Epidermal melanocyte (primary cell): ENCODE results near the gene ADGRE3.

Experiments
- DNase-seq: peaks from one replicate; pipeline ENCODE4 v3.0.0; 2011; ENCODE audit warnings: low spot score; ENCODE audit not compliant: insufficient read length

Gene ADGRE3, protein sequence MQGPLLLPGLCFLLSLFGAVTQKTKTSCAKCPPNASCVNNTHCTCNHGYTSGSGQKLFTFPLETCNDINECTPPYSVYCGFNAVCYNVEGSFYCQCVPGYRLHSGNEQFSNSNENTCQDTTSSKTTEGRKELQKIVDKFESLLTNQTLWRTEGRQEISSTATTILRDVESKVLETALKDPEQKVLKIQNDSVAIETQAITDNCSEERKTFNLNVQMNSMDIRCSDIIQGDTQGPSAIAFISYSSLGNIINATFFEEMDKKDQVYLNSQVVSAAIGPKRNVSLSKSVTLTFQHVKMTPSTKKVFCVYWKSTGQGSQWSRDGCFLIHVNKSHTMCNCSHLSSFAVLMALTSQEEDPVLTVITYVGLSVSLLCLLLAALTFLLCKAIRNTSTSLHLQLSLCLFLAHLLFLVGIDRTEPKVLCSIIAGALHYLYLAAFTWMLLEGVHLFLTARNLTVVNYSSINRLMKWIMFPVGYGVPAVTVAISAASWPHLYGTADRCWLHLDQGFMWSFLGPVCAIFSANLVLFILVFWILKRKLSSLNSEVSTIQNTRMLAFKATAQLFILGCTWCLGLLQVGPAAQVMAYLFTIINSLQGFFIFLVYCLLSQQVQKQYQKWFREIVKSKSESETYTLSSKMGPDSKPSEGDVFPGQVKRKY

DNA sequence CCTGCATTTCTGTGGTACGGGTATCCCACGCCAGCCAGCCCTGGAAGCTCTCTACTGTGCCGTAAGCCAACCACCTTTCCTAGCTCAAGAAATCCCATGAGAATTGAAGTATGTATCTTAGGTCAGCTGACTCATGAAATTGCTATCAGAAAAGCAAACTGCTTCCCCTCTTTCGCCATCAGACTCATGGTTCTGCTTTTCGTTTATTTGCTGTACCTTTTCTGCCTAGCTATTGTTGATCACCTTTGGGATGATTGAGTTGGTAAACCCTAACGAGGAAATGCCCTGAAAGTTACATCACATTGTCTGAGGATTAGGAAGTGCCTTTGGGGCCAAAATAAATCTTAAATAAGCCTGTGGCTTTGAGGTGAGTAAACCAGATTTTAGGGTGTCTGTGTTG lies at the start of gene ADGRE3:
Gene ADGRE3 (minus strand): TSS at position 81 of the 400 bp plus-strand sequence. CDS start 74 bp downstream, at position 7.
- DNase-seq: no peak

DNA sequence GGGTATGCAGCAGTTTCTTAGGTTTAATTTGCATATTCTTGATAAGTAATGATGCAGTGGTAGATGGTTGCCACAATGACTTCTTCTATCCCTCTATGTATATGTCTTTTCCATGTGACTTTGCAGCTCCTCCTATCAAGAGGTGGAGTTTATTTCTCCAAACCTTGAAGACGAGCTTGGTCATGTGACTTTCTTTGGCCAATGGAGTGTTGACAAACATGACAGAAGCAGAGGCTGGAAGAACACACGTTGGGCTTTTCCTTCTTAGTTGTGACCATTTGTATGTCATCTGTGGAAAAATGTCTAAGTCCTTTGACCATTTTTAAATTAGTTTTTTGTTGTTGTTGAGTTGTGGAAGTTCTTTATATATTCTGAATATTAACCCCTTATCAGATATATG lies 47.5 kb upstream of the ADGRE3 start:
- no peak for DNase-seq

DNA sequence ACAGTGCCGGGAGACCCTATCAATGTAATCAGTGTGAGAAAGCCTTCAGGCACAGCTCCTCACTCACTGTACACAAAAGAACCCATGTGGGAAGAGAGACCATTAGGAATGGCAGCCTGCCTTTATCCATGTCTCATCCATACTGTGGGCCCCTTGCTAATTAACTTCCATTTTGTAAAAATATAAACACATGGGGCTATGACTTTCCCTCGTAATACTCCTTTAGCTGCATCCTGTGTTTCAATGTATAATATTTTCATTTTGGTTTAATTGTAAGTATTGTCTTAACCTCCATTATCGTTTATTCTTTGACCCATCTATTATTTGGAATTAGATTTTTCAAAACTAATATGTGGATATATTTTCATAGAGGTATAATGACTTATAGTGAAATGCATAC lies 44.5 kb upstream of the ADGRE3 start:
- no peak for DNase-seq

DNA sequence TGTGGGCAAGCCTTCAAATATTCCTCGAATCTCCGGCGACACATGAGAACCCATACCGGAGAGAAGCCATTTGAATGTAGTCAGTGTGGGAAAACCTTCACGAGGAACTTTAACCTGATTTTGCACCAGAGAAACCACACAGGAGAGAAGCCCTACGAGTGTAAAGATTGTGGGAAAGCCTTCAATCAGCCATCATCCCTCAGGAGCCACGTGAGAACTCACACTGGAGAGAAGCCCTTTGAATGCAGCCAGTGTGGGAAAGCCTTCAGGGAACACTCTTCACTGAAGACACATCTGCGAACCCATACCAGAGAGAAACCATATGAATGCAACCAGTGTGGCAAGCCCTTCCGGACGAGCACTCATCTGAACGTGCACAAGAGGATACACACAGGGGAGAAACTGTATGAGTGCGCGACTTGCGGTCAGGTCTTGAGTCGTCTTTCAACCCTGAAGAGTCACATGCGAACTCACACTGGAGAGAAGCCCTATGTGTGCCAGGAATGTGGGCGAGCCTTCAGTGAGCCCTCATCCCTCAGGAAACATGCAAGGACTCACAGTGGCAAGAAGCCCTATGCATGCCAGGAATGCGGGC lies 44.0 kb upstream of the ADGRE3 start:
- no peak for DNase-seq

DNA sequence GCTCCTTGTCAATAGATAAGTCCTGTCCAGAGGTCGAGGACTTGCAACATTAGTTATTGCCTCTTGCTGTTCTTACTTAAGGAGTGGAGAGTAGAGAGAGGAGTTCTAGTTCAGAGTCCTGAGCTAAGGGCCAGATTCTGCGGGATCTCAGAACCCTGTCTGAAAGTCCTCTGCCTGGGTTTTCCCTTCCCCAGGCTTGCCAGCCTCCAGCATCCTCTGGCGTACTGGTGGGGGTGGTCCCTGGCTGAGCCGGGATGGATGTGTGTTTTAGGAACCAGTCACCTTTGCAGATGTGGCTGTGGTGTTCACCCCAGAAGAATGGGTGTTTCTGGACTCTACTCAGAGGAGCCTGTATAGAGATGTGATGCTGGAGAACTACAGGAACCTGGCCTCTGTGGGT lies 41.2 kb upstream of the ADGRE3 start:
- DNase-seq: no peak

DNA sequence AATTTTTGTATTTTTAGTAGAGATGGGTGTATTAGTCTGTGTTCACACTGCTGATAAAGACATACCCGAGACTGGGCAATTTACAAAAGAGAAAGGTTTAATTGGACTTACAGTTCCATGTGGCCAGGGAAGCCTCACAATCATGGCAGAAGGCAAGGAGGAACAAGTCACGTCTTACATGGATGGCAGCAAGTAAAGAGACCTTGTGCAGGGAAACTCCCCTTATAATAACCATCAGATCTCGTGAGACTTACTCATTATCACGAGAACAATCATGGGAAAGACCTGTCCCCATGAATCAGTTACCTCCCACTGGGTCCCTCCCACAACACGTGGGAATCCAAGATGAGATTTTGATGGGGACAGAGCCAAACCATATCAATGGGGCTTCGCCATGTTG lies 29.8 kb upstream of the ADGRE3 start:
- no peak for DNase-seq

DNA sequence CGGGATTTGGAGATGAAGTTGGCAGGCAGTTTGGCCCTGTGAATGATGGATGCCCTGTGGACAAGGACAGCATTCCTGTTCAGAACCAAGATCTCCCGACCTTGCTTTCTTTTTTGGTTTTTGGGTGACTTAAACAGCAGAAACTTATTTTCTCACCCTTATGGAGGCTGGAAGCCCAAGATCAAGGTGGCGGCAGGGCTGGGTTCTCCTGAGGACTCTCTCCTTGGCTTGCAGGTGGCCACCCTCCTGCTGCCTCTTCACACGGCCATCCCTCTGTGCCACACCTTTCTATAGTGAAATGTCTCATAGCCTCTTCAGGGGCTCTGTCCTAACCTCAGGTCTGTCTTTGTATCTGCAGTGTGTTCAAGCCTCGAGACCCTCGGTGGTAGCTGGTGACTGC lies 29.2 kb upstream of the ADGRE3 start:
- DNase-seq: no peak

DNA sequence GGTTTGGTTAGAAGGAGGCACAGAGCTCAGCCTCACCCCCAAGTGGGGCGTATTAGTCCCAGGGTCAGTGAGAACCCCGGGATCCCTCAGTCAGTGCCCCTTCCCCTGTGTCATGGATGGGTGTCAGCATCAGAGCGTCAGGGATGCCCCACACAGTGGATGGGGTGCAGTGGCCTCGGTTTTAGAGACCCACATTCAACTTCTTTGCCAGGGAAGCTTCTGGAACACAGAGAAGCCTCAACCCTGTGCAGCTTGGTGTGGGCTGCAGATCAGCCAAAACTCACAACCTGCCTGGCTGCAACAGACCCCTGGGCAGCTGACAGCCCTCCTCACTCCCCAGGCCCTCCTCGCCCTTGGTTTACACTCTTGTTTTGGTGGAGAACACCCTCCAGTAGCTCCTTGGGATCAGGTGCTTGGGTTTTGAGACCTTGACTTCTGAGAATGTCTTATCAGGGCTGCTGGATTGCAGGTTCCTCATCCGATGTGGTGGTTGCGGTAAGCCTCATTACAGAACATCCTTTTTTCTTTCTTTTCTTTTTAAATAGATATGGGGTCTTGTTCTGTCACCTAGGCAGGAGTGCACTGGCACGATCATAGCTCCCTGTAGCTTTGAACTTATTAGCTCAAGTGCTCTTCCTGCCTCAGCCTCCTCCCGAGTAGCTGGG lies 26.2 kb upstream of the ADGRE3 start:
- DNase-seq: no peak

DNA sequence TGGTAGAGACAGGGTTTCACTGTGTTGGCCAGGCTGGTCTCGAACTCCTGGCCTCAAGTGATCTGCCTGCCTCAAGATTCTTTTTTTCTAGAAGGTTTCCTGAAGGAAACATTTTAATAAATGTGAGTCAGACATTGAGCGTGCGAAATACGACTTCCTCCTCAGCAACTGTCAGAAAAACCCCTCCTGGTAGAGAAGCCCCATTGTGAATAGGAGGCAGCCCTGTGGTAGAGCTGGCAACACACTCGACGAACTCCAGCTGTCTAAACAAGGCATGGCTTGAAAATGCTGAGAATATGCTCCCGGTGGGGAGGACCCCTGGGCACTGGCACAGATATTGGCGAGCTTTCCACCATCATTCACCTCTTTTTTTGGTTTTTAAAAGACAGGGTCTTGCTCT lies 25.0 kb upstream of the ADGRE3 start:
- no peak for DNase-seq

DNA sequence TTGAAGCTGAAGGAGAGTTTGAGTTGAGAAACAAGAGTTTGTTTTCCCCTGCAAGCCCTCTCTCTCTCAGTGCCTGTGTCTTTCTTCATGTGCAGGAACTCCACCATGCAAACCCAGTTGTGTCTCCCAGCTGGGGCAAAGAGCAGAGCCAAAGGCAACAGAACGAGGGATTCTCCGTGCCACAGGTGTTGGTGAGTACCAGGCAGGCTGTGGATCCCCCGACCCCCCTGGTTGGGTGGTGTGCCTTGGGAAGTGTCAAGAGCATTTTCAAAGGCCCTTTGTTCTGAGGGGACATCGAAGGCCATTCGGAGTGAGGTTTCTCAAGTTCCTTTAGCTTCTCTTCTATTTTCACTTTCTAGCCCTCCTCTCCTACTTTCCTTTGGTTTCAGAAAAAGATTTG lies 20.8 kb upstream of the ADGRE3 start:
- DNase-seq: no peak

DNA sequence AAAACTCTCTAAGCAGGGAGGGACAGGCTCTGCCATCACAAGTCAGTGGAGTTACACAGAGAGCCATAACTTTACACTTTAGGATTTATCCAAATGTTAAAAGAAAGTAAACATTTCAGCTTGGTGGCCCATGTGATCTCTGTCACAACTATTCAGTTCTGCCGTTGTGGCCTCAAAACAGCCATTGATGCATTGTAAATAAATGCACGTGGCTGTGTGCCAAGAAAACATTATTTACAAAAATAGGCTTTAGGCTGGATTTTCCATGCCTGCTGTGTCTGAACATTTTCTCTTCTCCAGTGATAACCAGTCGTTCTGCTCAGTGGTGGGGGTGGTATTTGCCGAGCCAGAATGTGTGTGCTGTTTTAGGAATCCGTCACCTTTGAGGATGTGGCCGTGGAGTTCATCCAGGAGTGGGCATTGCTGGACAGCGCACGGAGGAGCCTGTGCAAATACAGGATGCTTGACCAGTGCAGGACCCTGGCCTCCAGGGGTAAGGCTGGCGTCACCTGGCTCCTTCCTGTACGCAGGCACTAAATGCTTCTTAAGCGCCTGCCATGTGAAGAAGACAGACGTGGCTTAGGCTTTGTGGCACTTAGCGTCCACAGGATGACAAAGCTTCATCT lies 20.1 kb upstream of the ADGRE3 start:
- no peak for DNase-seq

DNA sequence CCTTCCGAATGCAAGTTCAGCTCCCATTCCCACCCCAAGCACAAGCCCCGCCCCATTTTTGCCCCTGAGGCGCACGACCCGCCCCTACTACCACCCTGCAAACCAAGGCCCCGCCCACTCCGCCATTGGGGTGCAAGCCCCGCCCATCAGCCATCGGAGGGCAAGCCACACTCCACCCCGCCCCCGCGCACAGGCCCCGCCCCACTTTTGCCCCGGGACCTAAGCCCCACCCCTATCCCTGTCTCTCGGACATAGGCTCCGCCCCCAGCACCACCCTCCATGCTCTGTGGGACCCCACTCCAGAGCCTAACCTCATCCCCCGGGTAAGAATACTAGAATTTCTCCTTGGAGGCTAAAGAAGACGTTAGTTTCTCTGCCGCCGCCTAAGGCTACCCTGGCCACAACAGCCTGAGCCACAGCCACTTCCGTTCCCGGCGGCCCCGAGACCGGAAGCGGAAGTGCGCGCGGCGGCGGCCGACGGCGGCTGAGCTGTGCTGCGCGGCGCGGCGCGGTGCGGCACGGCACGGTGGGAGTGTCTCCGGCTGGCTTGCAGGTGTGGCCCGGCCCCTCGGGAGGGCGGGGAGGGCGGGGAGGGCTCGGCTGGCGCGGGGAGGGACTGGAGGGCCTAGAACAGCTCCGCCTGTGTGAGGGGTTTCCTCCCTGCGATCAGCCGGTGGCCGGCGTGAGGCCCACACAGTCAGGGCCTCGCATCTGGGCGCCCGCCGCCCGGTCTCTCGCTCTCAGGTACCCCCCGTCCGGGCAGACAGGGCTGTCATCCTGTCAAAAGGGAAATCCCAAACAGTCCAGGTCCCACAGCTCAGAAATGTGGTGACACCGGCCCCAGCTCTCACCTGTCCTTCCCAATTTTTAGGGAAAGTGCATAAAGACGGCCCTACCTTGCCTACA lies 15.2 kb upstream of the ADGRE3 start, which contains the start of gene ZNF333:
Gene ZNF333 (plus strand): TSS at position 451 of the 906 bp plus-strand sequence. CDS start 3,444 bp downstream, outside the sequence.
- peak; percentile 80 for DNase-seq

DNA sequence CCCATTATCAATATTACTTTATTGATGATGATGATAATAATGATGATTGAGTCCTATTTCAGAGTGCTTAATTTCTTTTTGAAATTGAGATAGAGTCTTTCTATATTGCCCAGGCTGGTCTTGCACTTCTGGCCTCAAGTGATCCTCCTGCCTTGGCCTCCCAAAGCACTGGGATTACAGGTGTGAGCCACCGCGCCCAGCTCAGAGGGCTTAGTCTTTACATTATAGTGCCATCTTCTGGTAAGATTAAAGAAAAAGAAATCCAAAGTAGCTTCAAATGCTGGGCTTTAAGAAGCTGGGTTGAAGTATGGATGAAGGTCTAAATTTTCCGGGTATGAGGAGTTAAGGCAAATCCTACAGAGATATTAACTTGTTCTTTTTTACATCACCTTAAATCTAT lies 11.8 kb upstream of the ADGRE3 start:
- no peak for DNase-seq

DNA sequence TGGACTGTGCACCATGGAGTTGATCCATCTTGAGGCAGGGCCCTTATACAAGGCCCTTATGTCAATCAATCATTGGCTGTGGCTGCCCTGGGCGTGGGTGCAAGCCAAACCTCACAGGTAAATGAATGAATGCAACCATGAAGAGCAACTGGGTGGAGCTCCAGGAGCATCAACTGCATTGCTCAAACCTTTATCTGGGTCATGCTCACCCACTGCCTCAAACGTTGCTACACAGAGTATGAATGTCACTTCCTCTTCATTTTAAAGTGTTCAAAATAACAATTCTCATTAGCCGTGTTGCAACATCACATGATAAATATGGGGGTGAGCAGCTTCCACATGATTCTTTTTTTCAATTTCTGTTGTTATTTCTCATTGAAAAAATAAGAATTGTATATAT lies 8.8 kb upstream of the ADGRE3 start:
- no peak for DNase-seq

DNA sequence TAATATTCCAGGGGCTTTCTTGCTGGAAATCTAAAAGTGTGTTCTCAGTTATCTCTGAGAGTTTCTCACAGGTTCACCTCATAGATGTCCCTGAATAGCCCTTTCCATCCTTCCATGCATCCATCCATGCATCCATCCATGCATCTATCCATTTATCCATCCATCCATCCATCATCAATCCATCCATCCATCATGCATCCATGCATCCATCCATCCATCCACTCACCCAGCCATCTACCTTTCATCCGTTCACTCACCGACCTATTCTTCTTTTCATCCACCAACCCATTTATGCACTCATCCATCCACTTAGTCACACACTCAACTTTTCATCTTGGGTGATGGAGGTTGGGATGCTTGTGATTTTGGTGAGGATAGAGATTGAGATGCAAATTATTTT lies 7.4 kb upstream of the ADGRE3 start:
- DNase-seq: no peak

DNA sequence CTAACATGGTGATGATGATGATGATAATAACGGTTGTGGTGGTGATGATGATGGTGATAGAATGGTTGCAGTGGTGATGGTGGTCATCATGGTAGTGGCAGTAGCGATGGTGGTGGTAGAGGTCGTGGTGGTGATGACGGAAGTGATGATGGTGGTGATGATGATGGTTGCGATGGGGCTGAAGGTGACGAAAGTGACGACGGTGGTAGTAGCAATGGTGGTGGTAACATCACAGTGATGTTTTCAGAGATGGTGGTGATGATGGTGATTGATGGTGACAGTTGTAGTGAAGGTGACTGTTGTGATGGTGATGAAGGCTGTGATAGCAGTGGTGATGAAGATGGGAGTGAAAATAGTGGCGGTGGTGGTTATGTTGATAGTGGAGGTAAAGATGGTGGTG lies 3.6 kb upstream of the ADGRE3 start:
- DNase-seq: no peak

DNA sequence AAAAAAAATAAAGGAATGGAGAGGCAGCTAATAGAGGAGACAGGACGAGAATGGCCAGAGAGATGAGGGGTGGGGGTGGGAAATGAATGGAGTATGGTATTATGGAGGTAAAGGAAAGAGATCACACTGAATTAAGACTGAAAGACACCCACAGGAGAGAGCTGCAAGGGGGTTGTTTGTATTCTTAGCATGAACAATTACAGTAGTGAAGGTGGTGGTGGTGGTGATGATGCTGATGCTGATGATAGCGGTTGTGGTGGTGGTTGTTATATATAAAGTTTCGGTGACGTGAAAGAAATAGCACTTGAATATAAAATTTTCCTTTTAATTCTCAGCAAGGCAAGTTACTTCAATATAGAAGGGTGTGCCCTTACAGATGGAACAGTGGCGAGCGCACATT lies 2.8 kb upstream of the ADGRE3 start:
- DNase-seq: no peak

DNA sequence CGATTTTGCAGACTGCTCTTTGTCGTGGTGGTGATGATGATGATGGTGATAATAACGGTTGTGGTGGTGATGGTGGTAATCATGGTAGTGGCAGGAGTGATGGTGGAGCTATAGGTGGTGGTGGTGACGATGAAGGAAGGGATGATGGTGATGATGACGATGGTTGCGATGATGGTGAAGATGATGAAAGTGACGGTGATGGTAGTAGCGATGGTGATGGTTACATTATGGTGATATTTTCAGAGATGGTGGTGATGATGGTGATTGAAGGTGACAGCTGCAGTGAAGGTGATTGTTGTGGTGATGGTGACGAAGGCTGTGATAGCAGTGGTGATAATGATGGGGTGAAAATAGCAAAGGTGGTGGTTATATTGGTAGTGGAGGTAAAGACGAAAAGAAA lies 2.1 kb upstream of the ADGRE3 start:
- no peak for DNase-seq

DNA sequence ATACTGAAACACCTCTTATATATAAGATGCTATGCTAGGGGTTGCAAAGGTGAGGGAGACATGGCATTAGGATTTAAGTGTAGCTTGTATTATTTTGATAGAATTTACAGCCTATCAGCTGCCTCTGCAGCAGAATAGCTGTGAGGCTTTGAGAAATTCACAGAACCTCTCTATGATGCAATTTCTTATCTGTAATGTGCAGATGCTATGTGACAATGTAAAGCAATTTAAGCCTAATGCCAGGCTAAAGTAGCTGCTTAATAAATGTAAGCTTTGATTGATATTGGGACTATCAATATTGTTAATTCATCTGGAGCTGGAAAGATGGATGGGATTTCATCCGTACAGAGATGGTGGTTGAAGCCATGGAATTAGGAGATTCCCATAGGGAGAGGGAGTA lies 1.6 kb downstream of the ADGRE3 start:
- no peak for DNase-seq

DNA sequence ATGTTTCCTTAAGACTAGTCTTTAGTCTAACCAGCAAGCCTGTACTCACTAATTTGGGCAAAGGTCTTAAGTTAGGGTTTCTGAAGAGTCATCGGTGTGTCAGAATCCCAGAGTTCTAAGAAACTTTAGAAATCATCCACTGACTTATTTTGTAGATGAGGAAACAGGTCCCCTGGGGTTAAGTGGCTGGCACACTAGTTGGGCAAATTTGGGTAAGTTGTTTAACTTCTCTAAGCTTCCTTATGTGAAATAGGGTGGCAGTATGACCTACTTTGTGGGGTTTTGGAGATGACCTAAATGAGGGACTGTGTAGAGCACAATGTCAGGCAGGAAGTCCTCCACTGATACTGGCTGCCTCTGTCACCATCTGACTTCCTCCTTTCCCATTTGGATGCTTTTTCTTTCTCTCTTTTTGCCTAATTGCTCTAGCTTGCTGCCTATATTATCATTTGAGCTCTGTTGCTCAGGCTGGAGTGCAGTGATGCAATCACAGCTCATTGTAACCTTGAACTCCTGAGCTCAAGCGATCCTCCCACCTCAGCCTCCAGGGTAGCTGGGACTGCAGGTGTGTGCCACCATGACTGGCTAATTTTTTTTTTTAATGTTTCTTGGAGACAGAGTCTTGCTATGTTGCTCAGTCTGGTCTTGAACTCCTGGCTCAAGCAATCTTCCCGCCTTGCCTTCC lies 2.3 kb downstream of the ADGRE3 start:
- DNase-seq: no peak
